C4-2B (cell line): ENCODE measurements around the gene HIPK1.

Source experiments
- ZFX ChIP-seq: fragments of 450-650 bp; IDR thresholded peaks from 2 replicates; pipeline ENCODE4 v1.6.1; 2017
- TF ChIP-seq, protein P1 (sequence below): fragments of 450-650 bp; conservative IDR thresholded peaks from 2 replicates; pipeline ENCODE4 v1.5.1; 2017; ENCODE audit warnings: mild to moderate bottlenecking

DNA sequence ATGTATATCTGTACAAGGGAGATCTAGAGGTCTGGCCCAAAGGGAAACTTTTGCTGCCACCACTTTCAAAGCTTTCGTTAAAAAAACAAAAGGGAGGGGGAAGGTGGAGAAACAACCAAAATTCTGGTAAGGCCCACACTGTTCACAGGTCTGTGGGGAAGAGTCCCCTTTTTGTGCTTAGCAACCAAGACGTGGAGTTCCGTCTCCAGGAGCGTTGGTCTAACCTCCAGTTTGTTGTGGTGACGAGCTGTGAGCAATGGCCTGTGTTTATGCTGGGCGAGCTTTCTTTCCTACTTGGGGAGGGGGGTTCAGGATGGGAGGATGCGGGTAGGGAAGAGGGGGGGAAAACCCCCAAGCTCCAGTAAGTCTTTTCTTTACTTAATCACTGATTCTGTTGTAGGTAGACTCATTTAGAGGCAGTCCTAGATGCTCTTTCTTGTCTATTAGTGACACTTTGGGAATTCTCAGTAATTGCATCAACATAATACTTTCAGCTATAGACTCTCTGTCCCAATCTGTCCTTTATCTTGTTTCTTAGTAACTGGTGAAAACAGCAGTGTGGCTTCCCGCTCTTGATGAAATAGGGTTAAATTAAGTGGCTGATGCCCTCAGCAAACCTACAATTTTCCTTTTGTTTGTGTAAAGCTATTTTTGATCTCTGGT, 1.5 kb downstream of the HIPK1 start:
- TF ChIP-seq, protein P1, sequence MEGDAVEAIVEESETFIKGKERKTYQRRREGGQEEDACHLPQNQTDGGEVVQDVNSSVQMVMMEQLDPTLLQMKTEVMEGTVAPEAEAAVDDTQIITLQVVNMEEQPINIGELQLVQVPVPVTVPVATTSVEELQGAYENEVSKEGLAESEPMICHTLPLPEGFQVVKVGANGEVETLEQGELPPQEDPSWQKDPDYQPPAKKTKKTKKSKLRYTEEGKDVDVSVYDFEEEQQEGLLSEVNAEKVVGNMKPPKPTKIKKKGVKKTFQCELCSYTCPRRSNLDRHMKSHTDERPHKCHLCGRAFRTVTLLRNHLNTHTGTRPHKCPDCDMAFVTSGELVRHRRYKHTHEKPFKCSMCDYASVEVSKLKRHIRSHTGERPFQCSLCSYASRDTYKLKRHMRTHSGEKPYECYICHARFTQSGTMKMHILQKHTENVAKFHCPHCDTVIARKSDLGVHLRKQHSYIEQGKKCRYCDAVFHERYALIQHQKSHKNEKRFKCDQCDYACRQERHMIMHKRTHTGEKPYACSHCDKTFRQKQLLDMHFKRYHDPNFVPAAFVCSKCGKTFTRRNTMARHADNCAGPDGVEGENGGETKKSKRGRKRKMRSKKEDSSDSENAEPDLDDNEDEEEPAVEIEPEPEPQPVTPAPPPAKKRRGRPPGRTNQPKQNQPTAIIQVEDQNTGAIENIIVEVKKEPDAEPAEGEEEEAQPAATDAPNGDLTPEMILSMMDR, result no peak
- no peak for TF ChIP-seq ZFX
